GM08714 (cell line): Measurements from ENCODE around the gene CBLIF.
"Not testable (repeated sequence)": the region's sequence is repeated elsewhere in the genome, so short reads cannot be mapped to it uniquely, and the experiment has no call there.

Source experiments
- H3K4me3 ChIP-seq: fragments of 200-500 bp; sonication (Bioruptor generic); 2 replicates; pipeline ENCODE4 v1.5.1; 2014; ENCODE audit warnings: mild to moderate bottlenecking, low read length, inconsistent platforms
- ZNF274 ChIP-seq: IDR thresholded peaks from 2 replicates; pipeline ENCODE4 v1.6.1; 2012; ENCODE audit warnings: mild to moderate bottlenecking, low read depth, low read length

The CBLIF gene

GRCh38 chr11:59845399-59845798 lies at the start of gene CBLIF:
TSS of gene CBLIF (minus strand) at chr11:59845499. CDS start at chr11:59845453, 46 bp downstream.
- no peak for TF ChIP-seq ZNF274
- H3K4me3 ChIP-seq = no peak within 1 kb of the TSS

DNA sequence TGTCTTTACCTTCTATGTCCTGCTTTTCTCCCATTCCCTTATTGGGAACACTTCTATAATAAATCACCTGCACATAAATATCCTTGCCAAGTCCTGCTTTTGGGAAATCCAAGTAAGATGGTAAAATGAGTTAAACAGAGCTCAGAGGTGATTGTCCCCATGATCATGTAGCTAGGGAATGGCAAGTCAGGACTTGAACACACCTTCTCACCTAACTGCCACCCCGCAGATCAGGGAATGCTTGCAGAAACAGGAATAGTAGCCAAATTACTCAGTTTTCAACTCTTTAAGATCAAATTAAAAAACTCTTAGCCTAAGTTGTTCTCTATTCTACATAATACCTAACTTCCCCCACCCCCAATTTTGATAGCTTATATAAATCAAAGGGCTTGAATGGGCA lies 49.3 kb upstream of the CBLIF start:
- TF ChIP-seq ZNF274 = no peak
- no peak overlapping the region for H3K4me3 ChIP-seq

- no peak for TF ChIP-seq ZNF274
- no peak overlapping the region for H3K4me3 ChIP-seq
Observed at GRCh38 chr11:59891781-59892181, 46.5 kb upstream of the CBLIF start.

DNA sequence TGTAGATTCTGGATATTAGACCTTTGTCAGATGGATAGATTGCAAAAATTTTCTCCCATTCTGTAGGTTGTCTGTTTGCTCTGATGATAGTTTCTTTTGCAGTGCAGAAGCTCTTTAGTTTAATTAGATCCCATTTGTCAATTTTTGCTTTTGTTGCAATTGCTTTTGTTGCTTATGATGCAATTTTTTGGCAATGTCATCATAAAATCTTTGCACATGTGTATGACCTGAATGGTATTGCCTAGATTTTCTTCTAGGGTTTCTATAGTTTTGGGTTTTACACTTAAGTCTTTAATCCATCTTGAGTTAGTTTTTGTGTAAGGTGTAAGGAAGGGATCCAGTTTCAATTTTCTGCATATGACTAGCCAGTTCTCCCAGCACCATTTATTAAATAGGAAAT lies 41.9 kb upstream of the CBLIF start:
- not testable (repeated sequence) for H3K4me3 ChIP-seq

DNA sequence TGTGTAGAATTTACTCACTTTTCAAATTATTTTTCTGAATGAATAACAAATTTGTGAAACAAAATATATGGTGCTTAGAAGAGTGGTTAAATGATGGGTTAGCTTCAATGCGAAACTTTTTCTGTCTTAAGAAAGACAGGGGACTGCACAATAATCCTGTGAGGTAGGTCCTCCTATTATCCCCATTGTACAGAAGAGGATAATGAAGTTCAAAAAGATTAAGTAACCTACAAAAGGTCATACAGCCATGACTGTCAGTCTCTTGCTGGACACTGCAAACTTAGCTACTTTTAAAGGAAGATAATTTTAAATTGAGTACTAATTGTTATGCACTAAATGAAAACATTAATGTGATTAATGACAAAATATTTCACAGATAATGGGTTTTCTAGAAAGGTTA lies 38.3 kb upstream of the CBLIF start:
- no peak for TF ChIP-seq ZNF274
- H3K4me3 ChIP-seq = no peak overlapping the region

GRCh38 chr11:59879567-59879966 lies 34.3 kb upstream of the CBLIF start:
- no peak for TF ChIP-seq ZNF274
- H3K4me3 ChIP-seq = no peak overlapping the region

- H3K4me3 ChIP-seq = no peak within 1 kb of the TSS
- TF ChIP-seq ZNF274 = no peak
Observed at GRCh38 chr11:59878575-59878974, 33.3 kb upstream of the CBLIF start, which contains the start of gene OOSP3. TSS of gene OOSP3 (plus strand) at chr11:59878782. CDS start at chr11:59878809, 27 bp downstream.

GRCh38 chr11:59877784-59878183 lies 32.5 kb upstream of the CBLIF start:
- no peak overlapping the region for H3K4me3 ChIP-seq
- TF ChIP-seq ZNF274 = no peak

- no peak overlapping the region for H3K4me3 ChIP-seq
- no peak for TF ChIP-seq ZNF274
Observed at GRCh38 chr11:59877325-59877724, 32.0 kb upstream of the CBLIF start.

GRCh38 chr11:59875856-59876519 lies 30.7 kb upstream of the CBLIF start:
- no peak overlapping the region for H3K4me3 ChIP-seq
- no peak for TF ChIP-seq ZNF274

DNA sequence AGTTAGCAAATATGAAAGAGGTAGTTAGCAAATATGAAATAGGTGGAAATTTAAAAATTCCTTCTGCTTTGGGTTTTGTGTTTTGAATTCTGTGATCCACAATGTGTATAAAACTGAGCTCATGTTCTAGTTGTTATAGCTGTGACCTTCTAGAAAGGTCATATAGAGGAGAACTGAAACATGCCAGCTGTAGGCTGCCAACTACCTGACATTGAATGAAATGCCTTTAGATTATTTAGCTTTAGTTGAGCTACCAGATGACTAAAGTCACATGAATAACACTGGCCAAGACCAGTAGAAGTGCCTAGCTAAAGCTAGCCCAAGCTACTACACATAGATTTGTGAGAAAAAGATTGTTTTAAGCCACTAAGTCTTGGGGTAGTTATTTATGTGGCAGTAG lies 26.8 kb upstream of the CBLIF start:
- TF ChIP-seq ZNF274 = no peak

GRCh38 chr11:59867946-59868345 lies 22.6 kb upstream of the CBLIF start:
- no peak for TF ChIP-seq ZNF274
- no peak overlapping the region for H3K4me3 ChIP-seq

More for the DNA sequence above, 26.8 kb upstream of the CBLIF start:
- no peak overlapping the region for H3K4me3 ChIP-seq

DNA sequence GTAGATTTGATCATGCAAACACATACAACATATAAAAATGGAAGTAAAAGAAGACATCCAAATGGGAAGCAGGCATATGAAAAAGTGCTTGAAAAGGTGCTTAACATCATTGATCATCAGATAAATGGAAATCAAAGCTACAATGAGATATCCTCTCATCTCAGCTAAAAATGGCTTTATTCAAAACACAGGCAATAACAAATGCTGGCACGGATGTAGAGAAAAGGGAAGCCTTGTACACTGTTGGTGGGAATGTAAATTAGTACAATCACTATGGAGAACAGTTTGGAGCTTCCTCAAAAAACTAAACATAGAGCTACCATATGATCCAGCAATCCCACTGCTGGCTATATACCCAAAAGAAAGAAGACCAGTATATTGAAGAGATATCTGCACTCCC lies 21.5 kb upstream of the CBLIF start:
- TF ChIP-seq ZNF274 = no peak

DNA sequence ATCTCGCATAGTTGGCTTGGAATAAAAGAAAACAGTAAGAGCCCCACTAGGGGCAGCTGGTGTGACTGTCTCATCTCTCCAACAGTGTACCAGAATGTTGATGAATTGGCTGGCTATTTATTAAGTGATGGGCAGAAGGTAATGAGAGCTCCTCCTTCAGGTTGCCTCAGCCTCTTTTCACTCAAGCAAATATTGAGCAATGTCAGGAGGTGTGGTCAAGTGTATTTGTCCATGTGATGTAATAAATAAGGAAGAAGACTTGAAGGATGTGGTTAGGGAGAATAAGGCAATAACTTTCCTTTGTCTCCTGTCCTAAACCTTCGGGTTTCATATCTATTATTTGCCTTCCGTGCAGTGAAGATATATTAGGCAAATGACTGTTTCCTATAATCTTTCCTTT lies 21.1 kb upstream of the CBLIF start, which contains the start of gene TCN1:
TCN1 (minus strand) TSS at position 91 of the 400 bp plus-strand sequence; CDS start at position 74, 17 bp downstream.
- TF ChIP-seq ZNF274 = no peak
- H3K4me3 ChIP-seq = no peak within 1 kb of the TSS

More for the DNA sequence above, 21.5 kb upstream of the CBLIF start:
- no peak overlapping the region for H3K4me3 ChIP-seq

DNA sequence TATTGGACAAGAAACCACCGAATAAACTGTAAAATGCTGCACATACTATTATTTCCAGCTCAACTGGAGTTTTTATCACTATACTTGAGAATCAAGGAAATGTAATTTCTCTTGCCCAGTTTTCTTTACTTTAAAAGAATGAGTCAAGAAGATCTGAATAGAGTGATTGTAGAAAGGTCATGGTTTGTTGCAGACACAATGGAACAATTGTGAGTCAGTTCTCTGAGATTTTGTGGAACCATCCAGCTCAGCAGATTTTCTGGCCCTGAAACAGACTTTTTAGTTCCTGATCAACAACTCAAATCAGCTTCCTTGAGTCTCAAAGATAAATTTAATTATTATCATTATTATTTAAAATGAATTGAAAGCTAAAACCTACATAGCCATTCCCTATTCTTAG lies 19.7 kb upstream of the CBLIF start:
- no peak for TF ChIP-seq ZNF274

DNA sequence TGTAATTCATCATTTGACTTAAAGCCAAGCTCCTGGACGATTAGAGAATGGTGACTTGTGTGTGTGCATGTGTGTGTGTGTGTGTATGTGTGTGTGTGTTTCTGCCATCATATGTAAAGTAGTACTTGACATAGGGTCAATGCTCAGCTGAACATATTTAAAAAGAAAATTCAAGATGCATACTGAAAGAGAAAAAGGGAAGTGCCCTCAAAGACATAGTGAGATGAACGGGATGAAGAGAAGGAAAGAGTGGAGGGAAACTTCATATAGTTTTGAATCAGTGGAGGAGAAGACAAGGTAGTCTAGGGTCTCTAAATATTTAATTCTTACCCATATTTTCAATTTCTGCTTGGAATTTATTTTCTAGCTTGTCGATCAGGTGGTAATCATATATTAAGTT lies 17.0 kb upstream of the CBLIF start:
- no peak overlapping the region for H3K4me3 ChIP-seq
- no peak for TF ChIP-seq ZNF274

More for the DNA sequence above, 19.7 kb upstream of the CBLIF start:
- no peak overlapping the region for H3K4me3 ChIP-seq
